Esophagus squamous epithelium (tissue), 4 donors: Measurements from ENCODE around the gene IFNGR1.

Experiments
- CTCF ChIP-seq, 6 experiments: fragments of 450-650 bp in 4 of 6; fragments of 200-600 bp in 2 of 6; sonication (generic) in 2 of 6; IDR thresholded peaks; one replicate each; pipeline ENCODE4 v1.5.1; 2016 to 2019; ENCODE audit warnings: antibody characterized with exemption in 6 of 6, mild to moderate bottlenecking in 4 of 6, moderate library complexity in 4 of 6
- POLR2A ChIP-seq, 4 donors: fragments of 450-650 bp; IDR thresholded peaks; one replicate each; pipeline ENCODE4 v1.6.1; 2017; ENCODE audit warnings: antibody characterized with exemption in 4 of 4, mild to moderate bottlenecking in 4 of 4, moderate library complexity in 3 of 4

- no peak for TF ChIP-seq CTCF (IDR thresholded peaks at IDR 0.05)
- no peak for TF ChIP-seq POLR2A (IDR thresholded peaks at IDR 0.05)
Measured at GRCh38 chr6:137177611-137178010, 41.6 kb downstream of the IFNGR1 start.
